ENCODE results near the gene FHL2.
"Not testable (repeated sequence)": the region's sequence is repeated elsewhere in the genome, so short reads cannot be mapped to it uniquely, and the experiment has no call there.

The FHL2 gene

GRCh38 chr2:105338020-105338385, 60.8 kb downstream of the FHL2 start:
- DNase-seq (ENCODE audit: low read depth): no peak

DNA sequence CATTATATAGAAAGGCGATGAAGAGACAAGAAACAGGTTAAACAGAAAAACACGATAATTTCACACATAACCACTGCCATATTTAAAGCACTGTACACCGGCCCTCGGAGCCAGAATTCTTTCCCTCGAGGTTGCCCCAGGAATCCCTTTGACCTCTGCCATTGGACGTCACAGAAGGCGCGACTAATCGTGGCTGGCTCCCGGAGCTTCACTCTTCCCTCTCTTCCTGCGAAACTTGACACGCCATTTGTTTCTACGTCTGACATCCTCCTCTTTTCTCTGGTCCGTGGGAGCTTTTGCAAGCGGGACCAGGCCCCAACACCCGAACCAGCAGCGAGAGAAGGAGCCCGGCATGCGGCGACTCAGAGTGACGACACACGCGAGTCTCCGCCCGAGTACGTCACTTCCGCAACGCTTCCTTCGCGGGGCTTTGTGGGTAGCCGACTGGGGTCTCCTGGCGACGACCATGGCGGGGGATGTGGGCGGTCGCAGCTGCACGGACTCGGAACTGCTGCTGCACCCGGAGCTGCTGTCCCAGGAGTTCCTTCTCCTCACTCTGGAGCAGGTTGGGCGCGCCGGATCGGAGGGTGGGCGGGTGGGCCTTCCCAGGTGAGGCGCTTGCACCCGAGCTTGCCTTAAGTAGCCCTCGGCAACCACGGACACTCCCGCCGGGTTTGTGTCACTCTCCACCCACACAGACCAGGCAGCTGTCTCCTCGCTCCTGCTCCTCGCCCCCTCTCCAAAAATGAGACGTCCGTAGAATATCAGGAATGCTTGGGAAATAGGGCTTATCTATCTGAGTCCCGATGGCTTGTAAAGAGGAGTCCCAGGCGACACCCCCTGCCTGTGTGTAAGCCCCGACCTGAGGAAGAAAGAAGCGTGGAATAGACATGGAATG, 61.5 kb downstream of the FHL2 start, which contains the start of gene C2orf49:
TSS of gene C2orf49 (plus strand) at position 419 of the 898 bp plus-strand sequence. CDS start at position 467, 48 bp downstream.
- peak; percentile 86 for DNase-seq (ENCODE audit: low read depth)

- DNase-seq (ENCODE audit: low read depth): no peak
These were observed 62.1 kb downstream of the FHL2 start for GRCh38 chr2:105336786-105337121.

- no peak for DNase-seq (ENCODE audit: low read depth)
These were observed 63.4 kb downstream of the FHL2 start for GRCh38 chr2:105335469-105335868.

DNA sequence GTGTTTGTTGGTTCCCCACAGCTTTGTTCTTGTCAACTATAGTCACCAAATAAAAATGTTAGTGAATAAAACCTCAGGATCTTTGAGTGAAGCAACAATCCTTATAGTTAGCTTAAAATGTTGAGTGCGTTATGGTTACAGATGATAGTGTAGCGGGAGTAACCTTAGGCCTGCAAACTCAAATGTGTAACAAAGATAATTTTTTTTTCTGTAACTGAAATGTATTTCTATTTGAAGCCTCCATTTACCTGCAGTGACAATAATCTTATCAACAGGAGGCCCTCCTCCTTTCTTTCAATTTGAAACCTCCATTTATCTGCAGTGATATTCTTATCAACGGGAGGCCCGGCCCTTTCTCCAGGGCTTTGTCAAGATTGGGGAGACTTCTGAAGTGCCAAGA, 64.6 kb downstream of the FHL2 start:
- DNase-seq (ENCODE audit: low read depth): no peak

- no peak for DNase-seq (ENCODE audit: low read depth)
These were observed 68.0 kb downstream of the FHL2 start for GRCh38 chr2:105330681-105331375.

DNA sequence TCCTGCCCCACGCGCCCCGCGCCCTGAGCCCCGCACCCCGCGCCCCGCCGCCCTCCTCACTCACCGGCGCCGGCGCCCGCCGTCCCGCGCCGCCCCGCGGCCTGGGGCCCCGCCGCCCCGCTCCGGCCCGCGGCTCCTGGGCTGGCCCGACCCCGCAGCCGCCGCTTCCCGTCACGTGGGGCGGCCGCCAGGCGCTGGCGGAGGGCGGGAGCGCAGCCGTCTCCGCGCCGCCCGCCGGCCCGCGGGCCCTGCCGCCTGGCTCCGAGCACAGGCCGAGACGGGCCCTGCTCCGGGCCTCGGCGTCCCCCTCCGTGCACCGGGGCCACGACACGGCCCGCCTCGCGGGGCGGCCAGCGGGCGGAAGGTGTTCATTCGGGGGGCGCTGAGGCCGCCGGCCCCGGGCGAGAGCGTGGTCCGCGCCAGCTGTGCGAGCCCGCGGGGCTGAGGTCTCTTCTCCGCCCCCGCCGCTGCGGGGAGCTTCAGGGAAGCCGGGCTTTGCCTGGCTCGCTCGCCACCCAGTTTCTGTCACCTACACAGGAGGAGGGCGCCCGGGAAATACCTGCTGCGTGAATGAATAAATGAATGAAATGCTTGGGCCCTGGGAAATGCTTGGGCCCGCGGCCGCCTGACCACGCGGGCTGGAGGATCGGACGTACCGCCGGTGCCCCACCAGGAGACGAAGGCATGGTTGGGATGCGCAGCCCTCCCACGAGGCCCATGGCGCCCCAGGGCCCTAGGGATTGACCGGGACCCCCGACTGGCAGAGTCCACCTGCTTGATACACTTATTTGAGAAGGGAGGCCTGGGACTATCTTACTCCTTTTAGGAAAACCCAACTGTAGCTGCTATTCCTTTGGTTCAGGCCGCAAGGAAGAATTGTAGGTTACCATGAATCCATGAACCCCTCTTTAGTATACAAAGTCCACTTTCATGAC, 69.0 kb downstream of the FHL2 start, which contains the start of gene TGFBRAP1:
TSS of gene TGFBRAP1 (minus strand) at position 175 of the 935 bp plus-strand sequence. CDS start 21,434 bp downstream, outside the sequence.
- peak; percentile 45 for DNase-seq (ENCODE audit: low read depth)

- DNase-seq (ENCODE audit: low read depth): peak; percentile 16
These were observed 69.7 kb downstream of the FHL2 start for GRCh38 chr2:105329197-105329554.

DNA sequence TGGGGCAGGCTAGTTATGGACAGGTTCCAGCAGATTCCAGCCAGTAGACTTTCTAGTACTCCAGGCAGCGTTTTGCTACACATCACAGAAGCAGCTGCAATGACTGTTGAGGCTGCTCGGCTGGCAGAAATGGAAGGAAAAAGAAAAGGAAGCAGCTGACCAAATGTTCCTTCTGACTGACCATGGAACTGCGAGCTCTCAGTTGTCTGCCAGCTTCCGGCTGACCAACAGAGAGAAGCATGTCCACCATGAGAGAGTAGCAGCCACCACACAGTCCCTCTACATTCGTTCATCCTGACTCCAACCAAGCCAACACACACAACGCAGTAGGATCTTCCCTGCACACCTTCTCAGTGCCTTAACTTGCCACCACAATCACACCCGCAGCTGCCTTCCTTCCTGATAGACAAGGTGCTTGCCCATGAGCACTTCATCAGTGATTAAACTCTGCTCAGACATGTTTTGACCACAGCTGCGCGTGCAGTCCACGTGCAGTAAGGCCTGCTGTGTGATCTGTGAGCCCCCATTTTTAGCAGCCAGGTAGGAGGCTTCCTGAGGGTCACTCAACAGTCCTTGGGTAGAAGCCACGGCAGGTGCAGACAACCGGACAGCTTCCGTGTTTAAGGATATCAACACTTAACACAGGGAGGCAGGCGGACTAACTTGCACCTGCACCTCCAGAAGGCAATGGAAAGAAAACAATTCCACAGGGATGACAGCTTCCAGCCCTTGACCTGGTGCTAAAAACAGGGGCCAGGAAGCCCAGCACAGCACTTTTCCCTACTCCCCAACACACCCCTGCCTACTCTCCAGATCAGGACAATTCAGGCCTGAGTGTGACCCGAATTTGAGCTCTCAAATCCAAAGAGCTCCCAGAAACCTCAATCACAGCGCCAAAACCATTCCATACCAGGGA, 70.3 kb downstream of the FHL2 start:
- DNase-seq (ENCODE audit: low read depth): no peak

DNA sequence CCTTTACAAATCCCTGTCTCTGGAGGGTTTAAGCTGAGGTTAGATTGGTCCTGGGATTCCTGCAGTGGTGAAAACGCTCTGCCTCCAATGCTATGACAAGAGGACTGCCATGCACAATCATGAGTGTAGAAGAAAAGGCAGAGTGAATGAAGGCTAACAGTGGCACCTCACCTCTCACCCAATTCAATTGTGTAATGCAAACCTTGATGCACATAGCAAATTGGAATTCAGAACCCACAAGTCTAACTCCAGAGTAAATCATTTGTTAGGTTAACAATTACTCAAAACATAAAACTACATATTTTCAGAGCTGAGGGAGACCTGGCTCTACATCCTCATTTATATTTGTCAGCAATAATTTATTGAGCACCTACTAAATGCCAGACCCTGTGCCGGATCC, 71.2 kb downstream of the FHL2 start:
- no peak for DNase-seq (ENCODE audit: low read depth)

- not testable (repeated sequence) for DNase-seq (ENCODE audit: low read depth)
These were observed 71.6 kb downstream of the FHL2 start for GRCh38 chr2:105327271-105327670.

GRCh38 chr2:105325389-105325963, 73.4 kb downstream of the FHL2 start:
- DNase-seq (ENCODE audit: low read depth): no peak

GRCh38 chr2:105324732-105325131, 74.1 kb downstream of the FHL2 start:
- no peak for DNase-seq (ENCODE audit: low read depth)

GRCh38 chr2:105324101-105324500, 74.8 kb downstream of the FHL2 start:
- DNase-seq (ENCODE audit: low read depth): no peak

- no peak for DNase-seq (ENCODE audit: low read depth)
These were observed 75.7 kb downstream of the FHL2 start for GRCh38 chr2:105323111-105323510.

DNA sequence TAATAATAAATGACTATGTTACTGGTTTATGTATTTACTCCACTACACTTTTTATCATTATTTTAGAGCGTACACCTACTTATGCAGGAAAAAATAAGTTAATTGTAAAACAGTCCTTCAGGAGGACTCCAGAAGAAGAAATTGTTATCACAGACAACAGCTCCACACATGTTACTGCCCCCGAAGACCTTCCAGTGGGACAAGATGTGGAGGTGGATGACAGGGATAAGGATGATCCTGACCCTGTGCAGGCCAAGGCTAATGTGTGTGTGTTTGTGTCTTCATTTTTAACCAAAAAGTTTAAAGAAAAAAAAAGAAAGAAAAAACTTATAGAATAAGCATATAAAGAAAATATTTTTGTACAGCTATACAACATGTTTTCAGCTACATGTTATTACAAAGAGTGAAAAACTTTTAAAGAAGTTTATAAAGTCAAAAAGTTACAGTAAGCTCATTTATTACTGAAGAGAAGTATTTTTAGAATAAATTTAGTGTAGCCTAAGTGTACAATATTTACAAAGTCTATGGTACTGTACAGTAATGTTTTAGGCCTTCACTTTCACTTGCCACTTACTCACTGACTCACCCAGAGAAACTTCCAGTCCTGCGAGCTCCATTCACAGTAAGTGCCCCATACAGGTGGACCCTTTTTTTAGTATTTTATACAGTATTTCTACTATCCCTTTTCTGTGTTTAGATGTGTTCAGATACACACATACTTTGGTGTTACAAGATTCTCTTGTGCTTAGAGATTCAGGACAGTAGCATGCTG, 76.8 kb downstream of the FHL2 start:
- no peak for DNase-seq (ENCODE audit: low read depth)

GRCh38 chr2:105320651-105321215, 78.1 kb downstream of the FHL2 start:
- DNase-seq (ENCODE audit: low read depth): no peak

GRCh38 chr2:105317937-105318336, 80.9 kb downstream of the FHL2 start:
- DNase-seq (ENCODE audit: low read depth): no peak

GRCh38 chr2:105315314-105315713, 83.5 kb downstream of the FHL2 start:
- DNase-seq (ENCODE audit: low read depth): no peak

- no peak for DNase-seq (ENCODE audit: low read depth)
These were observed 85.0 kb downstream of the FHL2 start for GRCh38 chr2:105313877-105314276.

Measured in activated T-helper 9 cell treated with anti-CD3 and anti-CD28 coated beads, Interleukin-2, amount 50 U/mL, for 16 hours (primary cell).